Rectal smooth muscle tissue (tissue), 1 donor: Measurements from ENCODE around the gene PNMA6F.
"Not testable (repeated sequence)": the region's sequence is repeated elsewhere in the genome, so short reads cannot be mapped to it uniquely, and the experiment has no call there.

Source experiments
- H3K27ac ChIP-seq: one replicate; pipeline ENCODE4 v1.7.0; 2013; ENCODE audit warnings: low read depth, low read length, inconsistent platforms
- H3K27me3 ChIP-seq: one replicate; pipeline ENCODE4 v1.7.0; 2013; ENCODE audit warnings: low read length; ENCODE audit not compliant: control insufficient read depth, insufficient read depth
- H3K36me3 ChIP-seq: one replicate; pipeline ENCODE4 v1.7.0; 2013; ENCODE audit warnings: low read length; ENCODE audit not compliant: control insufficient read depth, insufficient read depth
- H3K4me1 ChIP-seq: one replicate; pipeline ENCODE4 v1.7.0; 2013; ENCODE audit warnings: low read length; ENCODE audit not compliant: control insufficient read depth, insufficient read depth
- H3K4me3 ChIP-seq: one replicate; pipeline ENCODE4 v1.7.0; 2013; ENCODE audit warnings: low read length
- H3K9ac ChIP-seq: one replicate; pipeline ENCODE4 v1.7.0; 2013; ENCODE audit warnings: low read length

The PNMA6F gene

DNA sequence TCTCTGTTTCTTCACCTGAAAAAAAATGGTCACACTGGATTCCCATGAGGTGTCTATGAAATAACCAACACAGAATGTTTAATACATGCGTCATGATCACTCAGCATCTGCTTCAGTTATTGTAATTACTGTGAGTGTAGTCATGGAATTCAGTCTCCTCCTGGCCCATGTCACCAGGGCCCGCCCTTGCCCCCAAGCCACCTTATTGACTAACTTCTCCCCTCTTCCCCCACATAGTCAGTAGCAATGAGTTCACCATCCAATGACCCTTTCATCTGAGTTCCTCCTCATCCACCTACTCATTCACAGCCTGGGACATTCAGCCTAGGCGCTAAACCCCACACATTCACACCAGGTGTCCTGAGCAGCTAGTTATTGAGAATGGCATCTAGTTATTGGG lies 15.6 kb downstream of the PNMA6F start:
- Histone ChIP-seq H3K36me3 (no peaks in the 10 kb centered on the region), H3K4me3 (no peak overlapping the region), H3K27me3 (peaks cover 3% of the 10 kb centered on the region), H3K27ac (no peak overlapping the region), H3K9ac (no peak overlapping the region), H3K4me1 (no peaks in the 10 kb centered on the region)

DNA sequence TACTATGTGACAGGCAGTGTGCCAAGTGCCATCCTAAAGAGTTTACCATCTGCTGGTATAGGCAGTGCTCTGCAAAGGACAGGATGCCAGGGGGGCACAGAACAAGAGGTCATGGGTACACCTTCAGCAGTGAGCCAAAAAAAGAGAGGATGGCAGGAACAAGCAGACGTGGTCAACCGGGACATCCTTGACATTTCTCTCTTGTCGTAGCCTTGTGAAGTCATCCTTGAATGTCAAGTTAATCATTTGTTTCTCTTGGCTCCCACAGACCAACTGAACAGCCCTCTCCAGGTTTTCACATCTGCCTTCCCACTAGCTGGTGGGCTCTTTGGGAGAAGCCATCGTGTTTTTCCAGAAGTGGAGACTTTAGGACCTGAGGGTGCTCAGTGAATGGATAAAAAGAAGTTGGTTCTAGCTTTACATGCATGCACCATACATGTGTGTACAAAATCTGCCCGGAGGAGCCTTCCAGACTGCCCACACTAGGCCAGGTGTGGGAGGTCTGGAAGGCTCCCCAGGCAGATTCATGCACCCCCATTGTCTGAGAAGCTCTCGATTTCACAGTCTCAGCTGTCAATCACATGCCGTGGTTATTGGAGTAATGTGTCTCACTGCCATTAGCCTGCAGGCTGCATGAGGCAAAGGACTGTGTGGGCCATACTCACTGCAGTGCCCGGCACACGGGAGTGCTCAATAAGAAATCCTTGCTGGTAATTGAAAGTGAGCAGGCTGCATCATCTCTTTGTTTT lies 16.4 kb downstream of the PNMA6F start:
- H3K9ac ChIP-seq: no peak overlapping the region
- H3K27me3 ChIP-seq: peaks cover 3% of the 10 kb centered on the region
- H3K4me1 ChIP-seq: no peaks in the 10 kb centered on the region
- H3K27ac ChIP-seq: no peak overlapping the region
- no peak overlapping the region for H3K4me3 ChIP-seq
- H3K36me3 ChIP-seq: no peaks in the 10 kb centered on the region

DNA sequence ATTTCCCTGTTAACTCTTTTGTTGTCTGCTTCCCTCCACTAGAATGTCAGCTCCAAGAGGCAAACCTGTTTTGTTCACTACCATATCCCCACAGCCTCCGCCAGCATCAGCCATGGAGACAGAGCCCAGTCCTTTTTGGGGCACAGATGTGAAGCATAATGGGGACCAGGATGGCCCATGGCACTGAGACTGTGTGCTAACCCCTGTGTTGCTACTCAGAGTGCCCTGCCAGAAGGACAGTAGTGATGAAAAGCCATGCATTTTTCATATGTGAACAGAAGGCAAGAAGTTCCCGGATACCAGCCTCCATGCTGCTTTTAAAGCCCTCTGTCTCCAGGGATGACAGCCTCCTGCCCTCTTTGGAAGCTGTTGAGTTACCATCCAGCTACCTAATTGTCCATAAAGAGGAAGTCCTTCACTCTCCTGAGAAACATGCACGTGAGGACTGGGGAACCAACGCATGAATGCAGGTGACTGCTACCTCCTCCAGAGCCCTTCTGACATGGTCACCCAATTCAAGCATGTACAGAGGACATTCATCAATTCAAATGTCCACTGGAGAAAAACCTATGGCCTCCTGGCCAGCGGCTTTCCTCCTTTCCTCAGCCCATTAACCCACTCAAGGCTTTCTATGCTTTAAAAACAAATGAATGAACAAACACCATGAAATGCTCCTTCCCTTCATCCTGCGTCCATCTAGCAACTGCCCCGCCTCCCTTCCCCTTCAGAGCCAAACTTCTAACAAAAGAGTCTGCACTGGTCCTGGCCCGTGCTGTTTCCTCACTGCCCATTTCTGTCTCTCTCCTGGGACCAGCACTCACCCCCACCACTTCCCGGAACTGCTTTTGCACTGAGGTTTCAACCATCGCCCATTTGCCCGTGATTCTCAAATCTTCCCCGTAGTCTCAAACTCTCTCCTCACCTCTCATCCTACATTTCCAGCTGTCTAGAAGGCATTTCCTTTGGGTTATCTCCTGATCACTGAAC lies 18.0 kb downstream of the PNMA6F start:
- Histone ChIP-seq H3K36me3 (no peaks in the 10 kb centered on the region), H3K27me3 (peaks cover 3% of the 10 kb centered on the region), H3K9ac (no peak overlapping the region), H3K27ac (no peak overlapping the region), H3K4me3 (no peak overlapping the region), H3K4me1 (no peaks in the 10 kb centered on the region)

DNA sequence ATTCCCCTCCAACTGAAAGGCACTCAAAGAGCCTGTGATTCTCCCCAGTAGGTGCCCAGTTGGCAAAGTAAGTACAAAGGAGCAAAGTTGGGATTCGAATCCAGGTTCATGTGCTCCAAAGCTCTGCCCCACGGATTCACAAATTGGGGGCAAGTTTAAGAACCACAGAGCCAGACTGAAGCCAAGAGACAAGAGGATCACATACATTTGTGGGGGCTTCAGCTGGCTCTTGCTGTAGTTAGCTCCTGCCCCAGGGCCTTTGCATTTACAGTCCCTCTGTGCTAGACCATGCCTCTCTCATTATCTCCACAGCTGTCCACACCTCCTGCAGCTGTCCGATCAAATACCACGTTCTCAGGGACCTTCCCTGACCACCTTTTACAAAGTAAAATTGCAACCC lies 18.8 kb downstream of the PNMA6F start:
- Histone ChIP-seq H3K9ac (no peak overlapping the region), H3K27ac (no peak overlapping the region), H3K36me3 (no peaks in the 10 kb centered on the region), H3K4me3 (no peak overlapping the region), H3K27me3 (peaks cover 3% of the 10 kb centered on the region), H3K4me1 (no peaks in the 10 kb centered on the region)

DNA sequence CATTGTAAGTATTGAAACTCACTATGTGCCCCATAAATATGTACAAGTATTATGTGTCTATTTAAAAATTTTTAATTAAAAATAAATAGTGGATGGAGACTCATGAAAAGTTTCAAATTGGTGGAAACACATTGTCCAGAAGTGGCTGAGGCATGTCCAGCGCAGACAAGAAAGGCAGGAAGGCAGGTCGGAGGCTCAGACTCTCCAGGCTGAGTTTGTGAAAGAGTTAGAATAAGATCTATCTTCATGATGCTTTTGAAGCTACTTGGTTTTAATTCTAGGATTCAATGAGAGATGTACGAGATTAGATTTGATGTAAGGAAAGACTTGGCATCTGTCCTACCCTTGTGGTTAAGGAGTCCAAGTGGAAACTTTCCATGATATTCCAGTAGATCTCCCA lies 19.8 kb downstream of the PNMA6F start:
- no peak overlapping the region for H3K9ac ChIP-seq
- no peak overlapping the region for H3K4me3 ChIP-seq
- no peak overlapping the region for H3K27ac ChIP-seq
- H3K4me1 ChIP-seq: no peaks in the 10 kb centered on the region
- no peaks in the 10 kb centered on the region for H3K36me3 ChIP-seq
- H3K27me3 ChIP-seq: peaks cover 3% of the 10 kb centered on the region

DNA sequence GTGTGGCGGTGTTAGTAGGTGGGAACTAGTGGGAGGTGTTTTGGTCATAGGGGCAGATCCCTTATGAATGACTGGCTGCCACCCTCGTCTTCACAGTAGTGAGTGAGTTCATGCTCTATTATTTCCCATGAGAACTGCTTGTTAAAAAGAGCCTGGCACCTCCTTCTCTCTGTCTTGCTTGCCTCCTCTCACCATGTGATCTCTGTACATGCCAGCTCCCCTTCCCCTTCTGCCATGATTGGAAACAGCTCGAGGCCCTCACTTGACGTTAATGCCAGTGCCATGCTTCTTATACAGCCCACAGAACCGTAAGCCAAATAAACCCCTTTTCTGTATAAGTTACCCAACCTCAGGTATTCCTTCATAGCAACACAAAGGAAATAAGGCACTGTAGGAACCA lies 21.7 kb downstream of the PNMA6F start:
- no peak overlapping the region for H3K27ac ChIP-seq
- H3K9ac ChIP-seq: no peak overlapping the region
- H3K27me3 ChIP-seq: peaks cover 3% of the 10 kb centered on the region
- H3K4me1 ChIP-seq: no peaks in the 10 kb centered on the region
- no peak overlapping the region for H3K4me3 ChIP-seq
- H3K36me3 ChIP-seq: no peaks in the 10 kb centered on the region

DNA sequence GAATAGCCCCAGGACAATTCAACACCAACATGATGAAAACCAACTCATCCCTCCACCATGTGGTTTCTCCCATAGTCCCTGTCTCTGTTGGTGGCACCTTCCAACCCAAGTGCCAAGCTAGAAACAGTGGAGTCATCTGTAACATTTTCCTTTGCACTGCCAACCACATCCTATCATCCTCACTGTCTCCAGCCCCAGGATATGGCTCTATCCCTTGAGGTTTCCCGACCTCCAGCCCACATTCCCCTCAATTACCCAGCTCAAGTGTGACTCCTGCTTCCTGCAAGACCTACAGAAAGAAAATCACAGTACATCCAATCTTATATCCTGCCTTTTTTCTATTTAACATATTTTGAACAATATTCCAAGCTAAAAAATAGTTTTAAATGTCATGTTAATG lies 24.2 kb downstream of the PNMA6F start:
- no peaks in the 10 kb centered on the region for H3K4me1 ChIP-seq
- H3K4me3 ChIP-seq: no peak overlapping the region
- H3K36me3 ChIP-seq: no peaks in the 10 kb centered on the region
- H3K27me3 ChIP-seq: no peaks in the 10 kb centered on the region
- no peak overlapping the region for H3K27ac ChIP-seq
- H3K9ac ChIP-seq: no peak overlapping the region

DNA sequence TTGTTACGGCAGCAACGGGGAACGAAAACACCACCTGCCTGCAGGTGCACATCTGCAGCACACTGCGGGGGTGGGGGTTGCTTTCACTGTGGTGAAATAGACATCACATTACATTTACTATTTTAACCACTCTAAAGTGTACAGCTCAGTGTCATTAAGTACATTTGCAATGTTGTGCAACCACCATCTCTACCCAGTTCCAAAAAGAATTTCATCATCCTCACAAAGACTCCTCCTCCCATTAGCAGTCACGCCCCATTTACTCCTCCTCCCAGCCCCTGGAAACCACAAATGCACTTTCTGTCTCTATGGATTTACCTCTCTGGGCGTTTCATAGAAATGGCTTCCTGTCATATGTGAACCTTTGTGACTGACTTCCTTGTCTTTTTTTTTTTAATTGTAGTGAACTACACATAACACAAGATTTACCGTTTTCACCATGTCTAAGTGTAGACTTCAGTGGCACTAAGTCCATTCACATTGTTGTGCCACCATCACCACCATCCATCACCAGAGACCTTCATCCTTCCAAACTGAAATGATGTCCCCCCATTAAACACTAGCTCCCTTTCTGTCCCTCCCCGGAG lies 28.0 kb downstream of the PNMA6F start:
- H3K4me1 ChIP-seq, H3K36me3 ChIP-seq, H3K4me3 ChIP-seq, H3K9ac ChIP-seq, H3K27me3 ChIP-seq, H3K27ac ChIP-seq: not testable (repeated sequence)

DNA sequence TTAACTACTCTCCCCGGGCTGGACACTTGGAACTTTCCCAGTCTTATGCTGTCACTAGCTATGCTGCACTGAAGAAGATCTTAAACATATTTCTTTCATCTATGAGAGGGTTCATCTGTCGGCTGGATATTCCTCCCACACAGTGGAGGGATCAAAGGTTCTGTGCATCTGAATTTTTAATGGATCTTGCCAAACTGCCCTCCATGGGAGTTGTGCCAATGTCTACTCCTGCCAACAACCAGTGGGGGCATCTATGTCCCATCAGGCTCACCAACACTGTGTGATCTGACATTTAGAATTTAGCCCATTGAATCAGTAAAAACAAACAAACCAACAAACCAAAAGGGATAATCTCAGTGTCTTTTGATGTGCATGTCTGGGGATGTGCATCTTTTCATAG lies 32.8 kb downstream of the PNMA6F start:
- H3K9ac ChIP-seq, H3K4me1 ChIP-seq, H3K27me3 ChIP-seq, H3K4me3 ChIP-seq, H3K27ac ChIP-seq, H3K36me3 ChIP-seq: not testable (repeated sequence)

DNA sequence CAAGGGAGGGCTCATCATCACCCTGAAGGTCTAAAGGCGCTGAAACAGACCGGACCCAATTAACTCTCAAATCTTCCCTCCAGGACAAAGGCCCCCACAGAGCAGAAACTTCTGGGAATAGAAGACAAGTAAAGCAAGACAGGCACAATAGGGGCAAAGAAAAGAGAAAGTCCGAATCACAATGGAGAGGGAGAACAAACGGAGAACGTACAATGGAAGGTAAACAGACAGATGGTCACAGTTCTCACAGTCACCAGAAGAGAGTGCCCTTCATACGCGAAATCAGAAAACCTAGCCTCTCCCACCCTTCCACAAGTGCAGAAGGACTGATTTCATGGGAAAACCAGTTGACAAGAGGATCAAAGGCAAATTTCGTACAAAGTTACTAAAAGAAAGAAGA lies 35.9 kb downstream of the PNMA6F start:
- H3K9ac ChIP-seq, H3K36me3 ChIP-seq, H3K4me1 ChIP-seq, H3K4me3 ChIP-seq, H3K27me3 ChIP-seq, H3K27ac ChIP-seq: not testable (repeated sequence)

DNA sequence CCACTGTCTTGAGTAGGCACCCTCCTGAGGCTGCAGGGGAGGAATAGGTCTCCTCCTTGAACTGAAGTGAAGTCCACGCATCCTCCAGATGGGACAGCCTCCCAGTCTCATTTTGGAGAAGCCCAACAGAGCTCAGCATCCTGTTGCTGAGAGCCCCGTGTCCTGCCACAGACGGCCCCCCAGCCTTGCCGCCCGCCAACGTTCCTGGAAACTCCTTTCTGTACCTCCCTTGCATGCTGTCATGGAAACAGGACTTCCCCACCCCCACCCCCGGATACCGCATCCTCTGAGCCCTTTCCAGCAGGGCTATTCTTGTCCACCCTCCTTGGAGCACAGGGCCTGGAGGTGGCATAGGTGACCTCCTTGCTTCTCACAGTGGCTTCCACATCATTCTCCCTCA lies 37.6 kb downstream of the PNMA6F start:
- H3K4me1 ChIP-seq, H3K9ac ChIP-seq, H3K27ac ChIP-seq, H3K4me3 ChIP-seq, H3K36me3 ChIP-seq, H3K27me3 ChIP-seq: not testable (repeated sequence)

DNA sequence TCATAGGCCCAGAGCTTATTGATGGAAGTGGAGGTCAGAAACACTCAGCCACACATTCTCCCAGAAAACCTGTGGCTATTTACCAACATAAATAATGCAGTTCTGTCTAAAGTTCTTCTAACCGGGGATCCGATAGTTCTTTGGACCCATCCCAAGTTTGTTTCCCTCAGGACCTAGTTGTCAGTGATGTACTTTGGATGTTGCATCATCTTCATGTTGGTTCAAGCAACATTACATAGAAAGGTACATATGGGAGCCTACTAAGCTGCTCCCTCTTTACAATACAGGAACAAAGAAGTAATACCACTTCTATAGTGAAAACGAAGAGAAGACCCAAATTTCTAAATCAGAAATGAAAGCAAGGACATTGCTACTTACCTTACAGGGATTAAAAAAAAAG lies 39.8 kb downstream of the PNMA6F start:
- not testable (repeated sequence) for H3K4me3 ChIP-seq, H3K9ac ChIP-seq, H3K27ac ChIP-seq, H3K4me1 ChIP-seq, H3K36me3 ChIP-seq, H3K27me3 ChIP-seq
